GM12891 (cell line): Measurements from ENCODE around the gene BAIAP3.

ENCODE experiments used
- PAX5 ChIP-seq: IDR thresholded peaks from 2 replicates; pipeline ENCODE4 v1.6.1; 2011; ENCODE audit warnings: low read length, moderate library complexity, mild to moderate bottlenecking; ENCODE audit not compliant: insufficient read depth, severe bottlenecking
- POLR2A ChIP-seq: IDR thresholded peaks from 2 replicates; pipeline ENCODE4 v1.6.1; 2011; ENCODE audit warnings: low read depth, low read length, control low read depth
- POLR2AphosphoS5 ChIP-seq: IDR thresholded peaks from 2 replicates; pipeline ENCODE4 v1.6.1; 2011; ENCODE audit warnings: low read depth, low read length, control low read depth
- SPI1 ChIP-seq: IDR thresholded peaks from 2 replicates; pipeline ENCODE4 v1.6.1; 2011; ENCODE audit warnings: low read depth, low read length, control low read depth
- TAF1 ChIP-seq: IDR thresholded peaks from 2 replicates; pipeline ENCODE4 v1.6.1; 2011; ENCODE audit warnings: low read depth, low read length, control low read depth

- TF ChIP-seq POLR2AphosphoS5, result no peak
- TF ChIP-seq SPI1, result no peak
- TF ChIP-seq POLR2A, result no peak
- no peak for TF ChIP-seq PAX5
- TF ChIP-seq TAF1, result no peak
Measured at GRCh38 chr16:1345651-1346421, 12.4 kb downstream of the BAIAP3 start.
